Activated naive CD8-positive, alpha-beta T cell treated with anti-CD3 and anti-CD28 coated beads, Interleukin-2, amount 50 U/mL, for 16 hours (primary cell): ENCODE data around the gene ARHGEF40.
A peak's percentile ranks its signal among the peaks of the same experiment; 100 is the strongest.

Experiments
- DNase-seq: peaks from one replicate; pipeline ENCODE4 v3.0.0-alpha.2; 2020; ENCODE audit warnings: low read depth, low spot score

ARHGEF40 gene

GRCh38 chr14:21098076-21098891, 28.2 kb downstream of the ARHGEF40 start, which contains the start of gene ZNF219:
Gene ZNF219, minus strand, starts transcription at chr14:21098655. Its CDS starts 5,064 bp downstream, at chr14:21093591.
- DNase-seq: no peak

GRCh38 chr14:21098892-21099595, 28.9 kb downstream of the ARHGEF40 start:
- DNase-seq: no peak

- DNase-seq: no peak
These were observed 29.5 kb downstream of the ARHGEF40 start for GRCh38 chr14:21099596-21099985.

- no peak for DNase-seq
These were observed 30.8 kb downstream of the ARHGEF40 start, which contains the start of gene TMEM253 for GRCh38 chr14:21100931-21101330. Gene TMEM253, plus strand, starts transcription at chr14:21101066. Its CDS starts 278 bp downstream, at chr14:21101344.

- no peak for DNase-seq
These were observed 31.8 kb downstream of the ARHGEF40 start for GRCh38 chr14:21101802-21102413.

GRCh38 chr14:21102521-21103410, 32.7 kb downstream of the ARHGEF40 start:
- DNase-seq: no peak

- no peak for DNase-seq
These were observed 33.3 kb downstream of the ARHGEF40 start for GRCh38 chr14:21103411-21103709.

GRCh38 chr14:21103710-21104447, 33.8 kb downstream of the ARHGEF40 start:
- DNase-seq: peak; percentile 86

GRCh38 chr14:21104448-21105060, 34.5 kb downstream of the ARHGEF40 start:
- DNase-seq: no peak

GRCh38 chr14:21105095-21105494, 35.0 kb downstream of the ARHGEF40 start:
- DNase-seq: no peak

- no peak for DNase-seq
These were observed 36.0 kb downstream of the ARHGEF40 start for GRCh38 chr14:21106176-21106497.

- DNase-seq: peak; percentile 54
These were observed 36.6 kb downstream of the ARHGEF40 start for GRCh38 chr14:21106498-21107282.

- no peak for DNase-seq
These were observed 37.2 kb downstream of the ARHGEF40 start for GRCh38 chr14:21107283-21107800.

- DNase-seq: no peak
These were observed 38.7 kb downstream of the ARHGEF40 start for GRCh38 chr14:21108791-21109190.

GRCh38 chr14:21109377-21110138, 39.5 kb downstream of the ARHGEF40 start:
- DNase-seq: no peak

- DNase-seq: no peak
These were observed 42.2 kb downstream of the ARHGEF40 start for GRCh38 chr14:21112255-21112654.

GRCh38 chr14:21113369-21113768, 43.3 kb downstream of the ARHGEF40 start:
- no peak for DNase-seq

- DNase-seq: no peak
These were observed 48.8 kb downstream of the ARHGEF40 start for GRCh38 chr14:21118933-21119332.

GRCh38 chr14:21120686-21121085, 50.6 kb downstream of the ARHGEF40 start:
- no peak for DNase-seq
